Type B pancreatic cell (in vitro differentiated cells): ENCODE results near the gene DSCAM. TPM values are rescaled to one million over a fixed set of nuclear protein-coding genes. Genes with fewer than 3 reads are reported as not detected.

ENCODE experiments used
- DNase-seq: peaks from one replicate; pipeline ENCODE4 v3.0.0; 2021; ENCODE audit warnings: mixed read lengths; ENCODE audit not compliant: unreplicated experiment; ENCODE audit errors: extremely low spot score
- H3K27ac Mint-ChIP-seq: 2 replicates; pipeline ENCODE4 v1.8.0; 2021; ENCODE audit warnings: mild to moderate bottlenecking, mixed read lengths
- H3K27me3 Mint-ChIP-seq: 2 replicates; pipeline ENCODE4 v1.8.0; 2021; ENCODE audit warnings: mixed read lengths
- H3K36me3 Mint-ChIP-seq: 2 replicates; pipeline ENCODE4 v1.8.0; 2021; ENCODE audit warnings: mixed read lengths
- H3K4me1 Mint-ChIP-seq: one replicate; pipeline ENCODE4 v1.8.0; 2021; ENCODE audit warnings: mixed read lengths; ENCODE audit not compliant: unreplicated experiment
- H3K4me3 Mint-ChIP-seq: 2 replicates; pipeline ENCODE4 v1.8.0; 2021; ENCODE audit warnings: mild to moderate bottlenecking, mixed read lengths
- H3K9me3 Mint-ChIP-seq: 2 replicates; pipeline ENCODE4 v1.8.0; 2021; ENCODE audit warnings: mixed read lengths
- total RNA-seq: library from RNA; stranded (reverse); gene quantifications from 2 replicates; pipeline ENCODE4 v1.2.1, GENCODE V29; 2021; ENCODE audit warnings: low replicate concordance
- TF ChIP-seq, protein P1 (sequence below): fragments of 200-600 bp; sonication (generic); conservative IDR thresholded peaks from 2 replicates; pipeline ENCODE4 v1.5.0; 2021; ENCODE audit warnings: antibody characterized with exemption, mild to moderate bottlenecking

Gene DSCAM
- total RNA-seq, 1 donor from 2014 or later = 1.4 TPM

- Mint-ChIP-seq H3K9me3 (peaks cover 21% of the 10 kb centered on the region), H3K4me3 (no peak overlapping the region), H3K27ac (no peak overlapping the region), H3K4me1 (peaks cover 3% of the 10 kb centered on the region), H3K36me3 (no peaks in the 10 kb centered on the region), H3K27me3 (peaks cover 8% of the 10 kb centered on the region)
- TF ChIP-seq, protein P1, sequence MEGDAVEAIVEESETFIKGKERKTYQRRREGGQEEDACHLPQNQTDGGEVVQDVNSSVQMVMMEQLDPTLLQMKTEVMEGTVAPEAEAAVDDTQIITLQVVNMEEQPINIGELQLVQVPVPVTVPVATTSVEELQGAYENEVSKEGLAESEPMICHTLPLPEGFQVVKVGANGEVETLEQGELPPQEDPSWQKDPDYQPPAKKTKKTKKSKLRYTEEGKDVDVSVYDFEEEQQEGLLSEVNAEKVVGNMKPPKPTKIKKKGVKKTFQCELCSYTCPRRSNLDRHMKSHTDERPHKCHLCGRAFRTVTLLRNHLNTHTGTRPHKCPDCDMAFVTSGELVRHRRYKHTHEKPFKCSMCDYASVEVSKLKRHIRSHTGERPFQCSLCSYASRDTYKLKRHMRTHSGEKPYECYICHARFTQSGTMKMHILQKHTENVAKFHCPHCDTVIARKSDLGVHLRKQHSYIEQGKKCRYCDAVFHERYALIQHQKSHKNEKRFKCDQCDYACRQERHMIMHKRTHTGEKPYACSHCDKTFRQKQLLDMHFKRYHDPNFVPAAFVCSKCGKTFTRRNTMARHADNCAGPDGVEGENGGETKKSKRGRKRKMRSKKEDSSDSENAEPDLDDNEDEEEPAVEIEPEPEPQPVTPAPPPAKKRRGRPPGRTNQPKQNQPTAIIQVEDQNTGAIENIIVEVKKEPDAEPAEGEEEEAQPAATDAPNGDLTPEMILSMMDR = no peak
- no peak for DNase-seq
These were observed 46.8 kb downstream of the DSCAM start for GRCh38 chr21:40800126-40800525.

GRCh38 chr21:40797891-40798290, 49.1 kb downstream of the DSCAM start:
- no peak overlapping the region for H3K27ac Mint-ChIP-seq
- H3K9me3 Mint-ChIP-seq = peaks cover 16% of the 10 kb centered on the region
- DNase-seq = no peak
- no peaks in the 10 kb centered on the region for H3K27me3 Mint-ChIP-seq
- TF ChIP-seq, protein P1 = no peak
- H3K4me1 Mint-ChIP-seq = peaks cover 10% of the 10 kb centered on the region
- H3K36me3 Mint-ChIP-seq = no peaks in the 10 kb centered on the region
- H3K4me3 Mint-ChIP-seq = no peak overlapping the region

- Mint-ChIP-seq H3K27me3 (no peaks in the 10 kb centered on the region), H3K36me3 (no peaks in the 10 kb centered on the region), H3K4me3 (no peak overlapping the region), H3K9me3 (peaks cover 16% of the 10 kb centered on the region), H3K27ac (no peak overlapping the region), H3K4me1 (peaks cover 10% of the 10 kb centered on the region)
- TF ChIP-seq, protein P1 = no peak
- no peak for DNase-seq
These were observed 49.5 kb downstream of the DSCAM start for GRCh38 chr21:40797410-40797809.

- peaks cover 16% of the 10 kb centered on the region for H3K9me3 Mint-ChIP-seq
- no peaks in the 10 kb centered on the region for H3K36me3 Mint-ChIP-seq
- TF ChIP-seq, protein P1 = no peak
- H3K4me3 Mint-ChIP-seq = no peak overlapping the region
- no peak for DNase-seq
- H3K27me3 Mint-ChIP-seq = no peaks in the 10 kb centered on the region
- H3K27ac Mint-ChIP-seq = no peak overlapping the region
- peaks cover 10% of the 10 kb centered on the region for H3K4me1 Mint-ChIP-seq
These were observed 50.5 kb downstream of the DSCAM start for GRCh38 chr21:40796464-40796863.

GRCh38 chr21:40795313-40795712, 51.6 kb downstream of the DSCAM start:
- TF ChIP-seq, protein P1 = no peak
- peaks cover 13% of the 10 kb centered on the region for H3K9me3 Mint-ChIP-seq
- no peak for DNase-seq
- H3K4me1 Mint-ChIP-seq = peaks cover 10% of the 10 kb centered on the region
- H3K4me3 Mint-ChIP-seq = peak overlapping the region; percentile 8
- no peaks in the 10 kb centered on the region for H3K27me3 Mint-ChIP-seq
- H3K36me3 Mint-ChIP-seq = no peaks in the 10 kb centered on the region
- no peak overlapping the region for H3K27ac Mint-ChIP-seq
